Measurements from ENCODE around the gene LDLR. TPM values are rescaled to one million over a fixed set of nuclear protein-coding genes. Genes with fewer than 3 reads are reported as not detected.

The LDLR gene
- 100 to 1,000 TPM in 3 of 4 donors, 10 to 100 TPM in 1; 75.7 to 209 (median 156) TPM for total RNA-seq

DNA sequence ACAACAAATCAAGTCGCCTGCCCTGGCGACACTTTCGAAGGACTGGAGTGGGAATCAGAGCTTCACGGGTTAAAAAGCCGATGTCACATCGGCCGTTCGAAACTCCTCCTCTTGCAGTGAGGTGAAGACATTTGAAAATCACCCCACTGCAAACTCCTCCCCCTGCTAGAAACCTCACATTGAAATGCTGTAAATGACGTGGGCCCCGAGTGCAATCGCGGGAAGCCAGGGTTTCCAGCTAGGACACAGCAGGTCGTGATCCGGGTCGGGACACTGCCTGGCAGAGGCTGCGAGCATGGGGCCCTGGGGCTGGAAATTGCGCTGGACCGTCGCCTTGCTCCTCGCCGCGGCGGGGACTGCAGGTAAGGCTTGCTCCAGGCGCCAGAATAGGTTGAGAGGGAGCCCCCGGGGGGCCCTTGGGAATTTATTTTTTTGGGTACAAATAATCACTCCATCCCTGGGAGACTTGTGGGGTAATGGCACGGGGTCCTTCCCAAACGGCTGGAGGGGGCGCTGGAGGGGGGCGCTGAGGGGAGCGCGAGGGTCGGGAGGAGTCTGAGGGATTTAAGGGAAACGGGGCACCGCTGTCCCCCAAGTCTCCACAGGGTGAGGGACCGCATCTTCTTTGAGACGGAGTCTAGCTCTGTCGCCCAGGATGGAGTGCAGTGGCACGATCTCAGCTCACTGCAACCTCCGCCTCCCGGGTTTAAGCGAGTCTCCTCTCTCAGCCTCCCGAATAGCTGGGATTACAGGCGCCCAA is at the start of gene LDLR:
Gene LDLR (plus strand): TSS at position 210 of the 760 bp plus-strand sequence. CDS start 86 bp downstream, at position 296.
- Histone ChIP-seq H3K4me3 (peak within 1 kb of the TSS; percentile 42 to 72 (median 66)), H3K9me3 (peaks cover 0 to 6% (median 0%) of the 10 kb centered on the region in 4 donors), H3K27ac (peak within 1 kb of the TSS; percentile 81 to 99 (median 97)), H3K36me3 (peaks cover 0 to 7% (median 0%) of the 10 kb centered on the region in 3 donors), H3K4me1 (peaks cover 0 to 54% (median 3%) of the 10 kb centered on the region in 4 donors), H3K27me3 (no peaks in the 10 kb centered on the region)
- TF ChIP-seq, protein P1, sequence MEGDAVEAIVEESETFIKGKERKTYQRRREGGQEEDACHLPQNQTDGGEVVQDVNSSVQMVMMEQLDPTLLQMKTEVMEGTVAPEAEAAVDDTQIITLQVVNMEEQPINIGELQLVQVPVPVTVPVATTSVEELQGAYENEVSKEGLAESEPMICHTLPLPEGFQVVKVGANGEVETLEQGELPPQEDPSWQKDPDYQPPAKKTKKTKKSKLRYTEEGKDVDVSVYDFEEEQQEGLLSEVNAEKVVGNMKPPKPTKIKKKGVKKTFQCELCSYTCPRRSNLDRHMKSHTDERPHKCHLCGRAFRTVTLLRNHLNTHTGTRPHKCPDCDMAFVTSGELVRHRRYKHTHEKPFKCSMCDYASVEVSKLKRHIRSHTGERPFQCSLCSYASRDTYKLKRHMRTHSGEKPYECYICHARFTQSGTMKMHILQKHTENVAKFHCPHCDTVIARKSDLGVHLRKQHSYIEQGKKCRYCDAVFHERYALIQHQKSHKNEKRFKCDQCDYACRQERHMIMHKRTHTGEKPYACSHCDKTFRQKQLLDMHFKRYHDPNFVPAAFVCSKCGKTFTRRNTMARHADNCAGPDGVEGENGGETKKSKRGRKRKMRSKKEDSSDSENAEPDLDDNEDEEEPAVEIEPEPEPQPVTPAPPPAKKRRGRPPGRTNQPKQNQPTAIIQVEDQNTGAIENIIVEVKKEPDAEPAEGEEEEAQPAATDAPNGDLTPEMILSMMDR (IDR thresholded peaks at IDR 0.05) = no peak
- TF ChIP-seq POLR2A (IDR thresholded peaks at IDR 0.05) = peak; percentile 98 to 99
- DNase-seq = peak; percentile 61 to 92 (median 87)

DNA sequence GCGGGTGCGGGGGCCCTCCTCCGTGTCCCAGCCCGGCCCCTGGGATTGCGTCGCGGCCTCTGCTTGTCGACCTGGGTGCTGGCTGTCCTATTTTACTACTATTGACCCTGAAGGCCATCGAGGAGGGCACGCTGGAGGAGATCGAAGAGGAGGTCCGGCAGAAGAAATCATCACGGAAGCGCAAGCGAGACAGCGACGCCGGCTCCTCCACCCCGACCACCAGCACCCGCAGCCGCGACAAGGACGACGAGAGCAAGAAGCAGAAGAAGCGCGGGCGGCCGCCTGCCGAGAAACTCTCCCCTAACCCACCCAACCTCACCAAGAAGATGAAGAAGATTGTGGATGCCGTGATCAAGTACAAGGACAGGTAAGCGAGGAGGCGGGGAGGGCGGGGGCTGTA is 48.1 kb upstream of the LDLR start:
- peaks cover 0 to 80% (median 0%) of the 10 kb centered on the region in 3 donors for H3K36me3 ChIP-seq
- H3K4me1 ChIP-seq = peaks cover 0 to under 1% (median 0%) of the 10 kb centered on the region in 4 donors
- no peaks in the 10 kb centered on the region for H3K9me3 ChIP-seq
- H3K27me3 ChIP-seq = no peaks in the 10 kb centered on the region
- no peak overlapping the region for H3K4me3 ChIP-seq
- H3K27ac ChIP-seq = no peak overlapping the region
- TF ChIP-seq, protein P1 (IDR thresholded peaks at IDR 0.05) = no peak
- no peak for TF ChIP-seq POLR2A (IDR thresholded peaks at IDR 0.05)
- DNase-seq = no peak

DNA sequence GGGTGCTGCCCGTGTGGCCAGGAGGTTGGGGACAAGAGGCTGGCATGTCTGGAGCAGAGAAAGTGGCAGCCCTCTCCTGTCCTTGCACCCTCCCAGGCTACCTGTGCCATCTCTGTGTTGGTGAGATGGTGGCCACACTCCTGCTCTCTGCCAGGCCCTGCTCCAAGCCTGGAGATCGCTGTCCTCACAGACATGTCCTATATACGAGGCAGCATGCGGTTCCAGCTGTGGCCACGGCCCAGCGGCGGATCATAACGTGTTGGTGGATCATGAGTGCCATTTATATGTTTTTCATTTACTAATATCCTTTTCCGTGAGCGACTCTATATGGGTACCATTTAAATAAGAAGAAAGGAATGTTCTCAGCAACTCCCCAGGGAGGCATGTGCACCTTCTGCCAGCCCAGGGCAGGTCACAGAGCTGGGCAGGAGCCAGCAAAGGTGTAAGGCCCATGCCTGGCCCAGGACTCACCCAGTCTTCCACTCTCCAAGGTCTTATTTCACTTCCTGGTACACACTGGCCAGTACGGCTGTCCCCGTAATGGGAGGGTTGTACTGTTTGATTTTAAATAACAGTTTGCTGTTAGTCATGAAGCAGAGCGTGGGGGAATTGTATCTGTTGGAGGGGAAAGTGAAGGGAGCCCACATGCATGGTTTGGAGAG is 47.2 kb upstream of the LDLR start:
- no peak overlapping the region for H3K4me3 ChIP-seq
- H3K36me3 ChIP-seq = peaks cover 0 to 73% (median 0%) of the 10 kb centered on the region in 3 donors
- H3K27me3 ChIP-seq = no peaks in the 10 kb centered on the region
- no peak for TF ChIP-seq POLR2A (IDR thresholded peaks at IDR 0.05)
- TF ChIP-seq, protein P1 (IDR thresholded peaks at IDR 0.05) = no peak
- DNase-seq = no peak
- no peak overlapping the region for H3K27ac ChIP-seq
- H3K4me1 ChIP-seq = no peaks in the 10 kb centered on the region
- no peaks in the 10 kb centered on the region for H3K9me3 ChIP-seq

GRCh38 chr19:11044431-11044830 is 44.8 kb upstream of the LDLR start:
- Histone ChIP-seq H3K36me3 (peaks cover 0 to 56% (median 0%) of the 10 kb centered on the region in 3 donors), H3K9me3 (no peaks in the 10 kb centered on the region), H3K27ac (no peak overlapping the region), H3K27me3 (no peaks in the 10 kb centered on the region), H3K4me3 (no peak overlapping the region), H3K4me1 (peaks cover 0 to 9% (median 2%) of the 10 kb centered on the region in 4 donors)
- no peak for DNase-seq
- TF ChIP-seq POLR2A (IDR thresholded peaks at IDR 0.05) = no peak
- TF ChIP-seq, protein P1 (IDR thresholded peaks at IDR 0.05) = no peak

GRCh38 chr19:11045536-11045935 is 43.7 kb upstream of the LDLR start:
- Histone ChIP-seq H3K4me3 (no peak overlapping the region), H3K27me3 (no peaks in the 10 kb centered on the region), H3K36me3 (peaks cover 0 to 55% (median 0%) of the 10 kb centered on the region in 3 donors), H3K27ac (no peak overlapping the region), H3K4me1 (peaks cover 0 to 17% (median 2%) of the 10 kb centered on the region in 4 donors), H3K9me3 (no peaks in the 10 kb centered on the region)
- no peak for TF ChIP-seq POLR2A (IDR thresholded peaks at IDR 0.05)
- TF ChIP-seq, protein P1 (IDR thresholded peaks at IDR 0.05) = no peak
- no peak for DNase-seq
